GM13977 (cell line): ENCODE measurements around the gene HMGCR.
"Not testable (repeated sequence)": the region's sequence is repeated elsewhere in the genome, so short reads cannot be mapped to it uniquely, and the experiment has no call there.

Experiments used
- DNase-seq: peaks from one replicate; pipeline ENCODE4 v3.0.0; 2012; ENCODE audit warnings: low spot score
- CTCF ChIP-seq: IDR thresholded peaks from 2 replicates; pipeline ENCODE4 v1.5.1; 2012; ENCODE audit warnings: mild to moderate bottlenecking, control low read depth; ENCODE audit not compliant: insufficient read depth; ENCODE audit errors: extremely low read depth, missing control alignments
- in situ Hi-C: fragments of 300-500 bp; cut with MboI; formaldehyde crosslinking; loops from one replicate; pipeline ENCODE4 v1.12.0; 2022; ENCODE audit warnings: low sequenced_read_pairs, low pct_unique_long_range_greater_than_20kb, mixed read lengths, inconsistent platforms; ENCODE audit not compliant: unreplicated experiment

HMGCR gene

GRCh38 chr5:75331095-75332090, 5.6 kb upstream of the HMGCR start:
- no peak for TF ChIP-seq CTCF
- DNase-seq: no peak
- in situ Hi-C loops: loop anchor here (25.0 kb wide), 1 partner anchor 356 kb away; no protein-coding TSS in a partner anchor

GRCh38 chr5:75333759-75334158, 3.3 kb upstream of the HMGCR start:
- DNase-seq: not testable (repeated sequence)
- in situ Hi-C loops: loop anchor here (25.0 kb wide), 1 partner anchor 354 kb away; no protein-coding TSS in a partner anchor

GRCh38 chr5:75334413-75334812, 2.6 kb upstream of the HMGCR start:
- in situ Hi-C loops: loop anchor here (25.0 kb wide), 1 partner anchor 353 kb away; no protein-coding TSS in a partner anchor
- not testable (repeated sequence) for DNase-seq

- in situ Hi-C loops: loop anchor here (25.0 kb wide), 1 partner anchor 352 kb away; no protein-coding TSS in a partner anchor
- DNase-seq: no peak
- TF ChIP-seq CTCF: no peak
These were observed 1.5 kb upstream of the HMGCR start for GRCh38 chr5:75335486-75335885.

GRCh38 chr5:75335952-75336614, 937 bp upstream of the HMGCR start:
- TF ChIP-seq CTCF: no peak
- DNase-seq: peak; percentile 55

GRCh38 chr5:75337366-75338021, 474 bp downstream of the HMGCR start:
- DNase-seq: no peak
- in situ Hi-C loops: loop anchor here (25.0 kb wide), 1 partner anchor 350 kb away; no protein-coding TSS in a partner anchor
- no peak for TF ChIP-seq CTCF

More at GRCh38 chr5:75335952-75336614, 937 bp upstream of the HMGCR start:
- in situ Hi-C loops: loop anchor here (25.0 kb wide), 1 partner anchor 351 kb away; no protein-coding TSS in a partner anchor

GRCh38 chr5:75338408-75338807, 1.4 kb downstream of the HMGCR start:
- DNase-seq: no peak
- in situ Hi-C loops: loop anchor here (25.0 kb wide), 1 partner anchor 349 kb away; no protein-coding TSS in a partner anchor
- no peak for TF ChIP-seq CTCF
